OCI-LY1 (cell line): ENCODE measurements around the gene CAMTA2.
"Not testable (repeated sequence)": the region's sequence is repeated elsewhere in the genome, so short reads cannot be mapped to it uniquely, and the experiment has no call there.

Experiments
- H2AFZ ChIP-seq: fragments of 200-600 bp; sonication (generic), shearing (Covaris generic); 2 replicates; pipeline ENCODE4 v1.6.0; 2014; ENCODE audit warnings: antibody characterized with exemption, mild to moderate bottlenecking, low read length
- H3F3A ChIP-seq: fragments of 200-600 bp; sonication (generic), shearing (Covaris generic); 2 replicates; pipeline ENCODE4 v1.6.0; 2014; ENCODE audit warnings: mild to moderate bottlenecking, antibody characterized with exemption, low read length, moderate library complexity; ENCODE audit not compliant: insufficient read depth
- H3K27ac ChIP-seq: fragments of 200-600 bp; sonication (generic); 2 replicates; pipeline ENCODE4 v1.5.1; 2014; ENCODE audit warnings: low read length, mixed run types, mild to moderate bottlenecking, low read depth; ENCODE audit not compliant: poor library complexity, severe bottlenecking
- H3K27me3 ChIP-seq: fragments of 200-600 bp; sonication (generic); 2 replicates; pipeline ENCODE4 v1.6.0; 2014; ENCODE audit warnings: antibody characterized with exemption, mild to moderate bottlenecking, low read length, moderate library complexity; ENCODE audit not compliant: insufficient read depth
- H3K36me3 ChIP-seq: fragments of 200-600 bp; sonication (generic); 2 replicates; pipeline ENCODE4 v1.6.1; 2014; ENCODE audit warnings: mild to moderate bottlenecking, antibody characterized with exemption, low read length, moderate library complexity, mixed read lengths; ENCODE audit not compliant: insufficient read depth
- H3K4me1 ChIP-seq: fragments of 200-600 bp; sonication (generic); 2 replicates; pipeline ENCODE4 v1.5.1; 2014; ENCODE audit warnings: mild to moderate bottlenecking, low read length, moderate library complexity; ENCODE audit not compliant: insufficient read depth, severe bottlenecking
- H3K4me2 ChIP-seq: fragments of 200-600 bp; sonication (generic), shearing (Covaris generic); 2 replicates; pipeline ENCODE4 v1.6.1; 2014; ENCODE audit warnings: low read length
- H3K4me3 ChIP-seq: fragments of 200-600 bp; sonication (generic); 2 replicates; pipeline ENCODE4 v1.5.1; 2014; ENCODE audit warnings: low read length, low read depth, mild to moderate bottlenecking, mixed read lengths; ENCODE audit not compliant: poor library complexity, severe bottlenecking
- H3K79me2 ChIP-seq: fragments of 200-600 bp; shearing (Covaris generic); 2 replicates; pipeline ENCODE4 v1.6.1; 2016; ENCODE audit warnings: mixed run types, low read length, mixed read lengths; ENCODE audit not compliant: insufficient read depth
- H3K9ac ChIP-seq: fragments of 200-600 bp; sonication (generic), shearing (Covaris generic); 2 replicates; pipeline ENCODE4 v1.6.1; 2014; ENCODE audit warnings: mild to moderate bottlenecking, low read length, mixed read lengths
- H3K9me2 ChIP-seq: fragments of 200-600 bp; sonication (generic), shearing (Covaris generic); 2 replicates; pipeline ENCODE4 v1.6.1; 2014; ENCODE audit warnings: low read depth, mild to moderate bottlenecking, low read length, mixed read lengths
- H3K9me3 ChIP-seq: fragments of 200-600 bp; shearing (Covaris generic); 2 replicates; pipeline ENCODE4 v1.6.1; 2014; ENCODE audit warnings: low read length, mixed read lengths
- H4K20me1 ChIP-seq: fragments of 200-600 bp; sonication (generic), shearing (Covaris generic); 2 replicates; pipeline ENCODE4 v1.6.0; 2016; ENCODE audit warnings: mild to moderate bottlenecking, low read length; ENCODE audit not compliant: insufficient read depth
- EZH2 ChIP-seq: fragments of 200-600 bp; sonication (generic), shearing (Covaris generic); IDR thresholded peaks from 2 replicates; pipeline ENCODE4 v1.8.0; 2017; ENCODE audit warnings: borderline replicate concordance, mixed run types, mild to moderate bottlenecking, antibody characterized with exemption, low read length, moderate library complexity, mixed read lengths
- TF ChIP-seq, protein P1 (sequence below): fragments of 200-600 bp; sonication (generic), shearing (Covaris generic); IDR thresholded peaks from 2 replicates; pipeline ENCODE4 v1.5.1; 2017; ENCODE audit warnings: mild to moderate bottlenecking, antibody characterized with exemption, low read length, moderate library complexity, mixed read lengths

The CAMTA2 gene

DNA sequence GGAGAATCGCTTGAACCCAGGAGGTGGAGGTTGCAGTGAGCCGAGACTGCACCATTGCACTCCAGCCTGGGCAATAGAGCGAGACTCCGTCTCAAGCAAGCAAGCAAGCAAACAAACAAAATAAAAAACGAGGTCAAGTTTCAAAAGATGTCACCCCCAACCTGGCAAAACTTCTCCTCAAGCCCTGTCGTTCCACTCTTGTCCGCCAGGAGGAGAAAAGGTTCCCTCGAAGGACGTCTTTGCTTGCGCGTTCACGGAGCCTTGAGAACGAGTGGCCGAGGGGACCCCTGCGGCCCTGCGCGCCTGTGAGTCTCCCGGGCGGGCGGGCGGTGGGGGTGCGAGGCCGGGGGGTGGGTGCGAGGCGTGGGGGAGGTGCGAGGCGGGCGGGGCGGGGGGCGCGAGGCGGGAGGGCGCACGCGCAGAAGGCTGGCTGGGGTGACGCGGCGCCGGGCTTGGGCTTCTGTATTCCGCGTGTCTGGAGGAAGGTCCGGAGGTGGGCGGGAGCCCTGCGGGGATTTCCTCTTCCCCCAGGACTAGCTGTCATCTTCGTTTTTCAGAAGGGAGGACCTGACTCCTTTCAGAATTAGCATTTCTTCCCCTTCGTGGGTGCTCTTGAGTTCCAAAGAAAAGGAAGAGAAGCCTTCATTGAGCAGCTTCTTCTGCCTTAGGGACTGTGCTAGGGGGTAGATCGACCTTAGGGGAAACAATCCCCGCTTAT lies 44.0 kb upstream of the CAMTA2 start:
- H3K9ac ChIP-seq: peak overlapping the region; percentile 49
- H3K27me3 ChIP-seq: no peaks in the 10 kb centered on the region
- H3K79me2 ChIP-seq: no peaks in the 10 kb centered on the region
- peaks cover 25% of the 10 kb centered on the region for H3K4me1 ChIP-seq
- TF ChIP-seq, protein P1, sequence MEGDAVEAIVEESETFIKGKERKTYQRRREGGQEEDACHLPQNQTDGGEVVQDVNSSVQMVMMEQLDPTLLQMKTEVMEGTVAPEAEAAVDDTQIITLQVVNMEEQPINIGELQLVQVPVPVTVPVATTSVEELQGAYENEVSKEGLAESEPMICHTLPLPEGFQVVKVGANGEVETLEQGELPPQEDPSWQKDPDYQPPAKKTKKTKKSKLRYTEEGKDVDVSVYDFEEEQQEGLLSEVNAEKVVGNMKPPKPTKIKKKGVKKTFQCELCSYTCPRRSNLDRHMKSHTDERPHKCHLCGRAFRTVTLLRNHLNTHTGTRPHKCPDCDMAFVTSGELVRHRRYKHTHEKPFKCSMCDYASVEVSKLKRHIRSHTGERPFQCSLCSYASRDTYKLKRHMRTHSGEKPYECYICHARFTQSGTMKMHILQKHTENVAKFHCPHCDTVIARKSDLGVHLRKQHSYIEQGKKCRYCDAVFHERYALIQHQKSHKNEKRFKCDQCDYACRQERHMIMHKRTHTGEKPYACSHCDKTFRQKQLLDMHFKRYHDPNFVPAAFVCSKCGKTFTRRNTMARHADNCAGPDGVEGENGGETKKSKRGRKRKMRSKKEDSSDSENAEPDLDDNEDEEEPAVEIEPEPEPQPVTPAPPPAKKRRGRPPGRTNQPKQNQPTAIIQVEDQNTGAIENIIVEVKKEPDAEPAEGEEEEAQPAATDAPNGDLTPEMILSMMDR: peak; percentile 66
- no peak for TF ChIP-seq EZH2
- no peaks in the 10 kb centered on the region for H4K20me1 ChIP-seq
- H3F3A ChIP-seq: no peaks in the 10 kb centered on the region
- H3K4me3 ChIP-seq: peak overlapping the region; percentile 50
- no peaks in the 10 kb centered on the region for H3K9me3 ChIP-seq
- no peaks in the 10 kb centered on the region for H3K36me3 ChIP-seq
- no peak overlapping the region for H3K27ac ChIP-seq
- no peak overlapping the region; the same call in 1 of the 2 replicates for H2AFZ ChIP-seq
- peak overlapping the region; percentile 68 for H3K4me2 ChIP-seq
- H3K9me2 ChIP-seq: no peaks in the 10 kb centered on the region

DNA sequence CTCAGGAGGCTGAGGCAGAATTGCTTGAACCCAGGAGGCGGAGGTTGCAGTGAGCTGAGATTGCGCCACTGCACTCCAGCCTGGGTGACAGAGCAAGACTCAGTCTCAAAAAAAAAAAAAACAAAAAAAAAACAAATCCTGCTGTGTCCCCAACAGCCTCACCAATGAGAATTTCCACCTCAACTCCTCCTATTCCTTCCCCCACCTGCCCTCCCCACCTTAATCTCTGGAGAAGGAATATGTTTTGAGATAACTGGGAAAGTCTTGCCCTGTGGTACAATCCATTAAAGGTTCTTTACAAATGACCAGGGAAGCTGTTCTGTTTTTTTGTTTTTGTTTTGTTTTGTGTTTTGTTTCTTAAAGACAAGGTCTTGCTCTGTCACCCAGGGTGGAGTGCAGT lies 42.7 kb upstream of the CAMTA2 start:
- H3K9me3 ChIP-seq, H2AFZ ChIP-seq: not testable (repeated sequence)

DNA sequence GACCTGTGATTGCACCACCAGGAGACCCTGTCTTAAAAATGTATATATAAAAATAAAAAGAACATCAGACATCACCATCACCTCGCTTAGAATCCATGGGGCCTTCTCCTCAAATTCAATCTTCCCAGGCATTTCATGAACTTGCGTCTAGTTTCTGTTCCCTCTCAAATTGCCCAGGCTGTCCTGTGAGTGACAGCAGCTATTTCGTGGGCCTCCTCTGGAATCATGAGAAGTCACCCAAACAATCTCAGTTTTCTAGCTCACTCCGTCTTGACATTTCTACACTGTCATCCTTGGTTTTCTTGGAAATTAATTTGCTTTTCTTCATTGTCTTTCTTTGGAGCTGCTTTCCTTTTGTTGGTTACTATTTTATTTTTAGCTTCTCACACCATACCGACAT lies 40.4 kb upstream of the CAMTA2 start:
- no peak overlapping the region for H3K27ac ChIP-seq
- no peak overlapping the region for H3K4me3 ChIP-seq
- no peaks in the 10 kb centered on the region for H3K9me3 ChIP-seq
- no peaks in the 10 kb centered on the region for H3K9me2 ChIP-seq
- no peaks in the 10 kb centered on the region for H4K20me1 ChIP-seq
- no peaks in the 10 kb centered on the region for H3K79me2 ChIP-seq
- H2AFZ ChIP-seq: no peak overlapping the region
- H3K4me2 ChIP-seq: no peak overlapping the region
- no peak overlapping the region for H3K9ac ChIP-seq
- peaks cover 14% of the 10 kb centered on the region for H3K4me1 ChIP-seq
- peaks cover under 1% of the 10 kb centered on the region; the same call in 1 of the 2 replicates for H3K36me3 ChIP-seq
- H3K27me3 ChIP-seq: no peaks in the 10 kb centered on the region
- TF ChIP-seq EZH2: no peak
- TF ChIP-seq, protein P1: no peak
- no peaks in the 10 kb centered on the region for H3F3A ChIP-seq

More for the DNA sequence above, 42.7 kb upstream of the CAMTA2 start:
- H3F3A ChIP-seq, H3K36me3 ChIP-seq, H4K20me1 ChIP-seq, H3K27me3 ChIP-seq, H3K4me3 ChIP-seq, H3K79me2 ChIP-seq, H3K9ac ChIP-seq, H3K27ac ChIP-seq, H3K4me2 ChIP-seq, H3K9me2 ChIP-seq: not testable (repeated sequence)
- peaks cover 22% of the 10 kb centered on the region for H3K4me1 ChIP-seq

DNA sequence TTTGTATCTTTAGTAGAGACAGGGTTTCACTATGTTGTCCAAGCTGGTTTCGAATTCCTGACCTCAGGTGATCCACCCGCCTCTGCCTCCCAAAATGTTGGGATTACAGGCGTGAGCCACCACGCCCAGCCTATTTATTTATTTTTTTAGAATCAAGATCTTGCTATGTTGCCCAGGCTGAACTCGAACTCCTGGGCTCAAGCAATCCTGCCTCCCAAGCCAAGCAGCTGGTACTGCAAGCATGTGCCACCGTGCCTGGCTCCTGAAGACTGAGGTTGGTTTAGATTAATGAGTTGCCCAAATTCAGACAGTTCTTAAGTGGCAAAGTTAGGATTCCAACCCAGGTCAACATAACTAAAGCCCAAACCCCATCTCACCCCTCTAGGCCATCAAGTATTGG lies 39.8 kb upstream of the CAMTA2 start:
- Histone ChIP-seq H3K27ac (no peak overlapping the region), H4K20me1 (no peaks in the 10 kb centered on the region), H3K4me3 (no peak overlapping the region), H3K36me3 (peaks cover 6% of the 10 kb centered on the region), H3K9me3 (no peaks in the 10 kb centered on the region), H3K4me2 (no peak overlapping the region), H2AFZ (no peak overlapping the region), H3K4me1 (peaks cover 14% of the 10 kb centered on the region), H3K79me2 (no peaks in the 10 kb centered on the region), H3K9ac (no peak overlapping the region), H3F3A (no peaks in the 10 kb centered on the region), H3K27me3 (no peaks in the 10 kb centered on the region), H3K9me2 (no peaks in the 10 kb centered on the region)
- TF ChIP-seq EZH2: no peak
- TF ChIP-seq, protein P1: no peak
